GM20431 (cell line): Measurements from ENCODE around the gene CHCT1.
"Not testable (repeated sequence)": the region's sequence is repeated elsewhere in the genome, so short reads cannot be mapped to it uniquely, and the experiment has no call there.

Experiments
- in situ Hi-C: fragments of 300-500 bp; cut with MseI, MboI; formaldehyde crosslinking; loops from one replicate; pipeline ENCODE4 v1.15.0; 2020; ENCODE audit warnings: low sequenced_read_pairs; ENCODE audit not compliant: unreplicated experiment

CHCT1 gene

GRCh38 chr17:60396412-60396811 is 25.9 kb upstream of the CHCT1 start:
- in situ Hi-C loops, result no loop called here

GRCh38 chr17:60398227-60398959 is 23.9 kb upstream of the CHCT1 start:
- in situ Hi-C loops, result no loop called here

GRCh38 chr17:60401819-60402218 is 20.5 kb upstream of the CHCT1 start:
- in situ Hi-C loops, result loop anchor here (25.0 kb wide), 1 partner anchor 235 kb away; no protein-coding TSS in a partner anchor

GRCh38 chr17:60403523-60403810 is 18.8 kb upstream of the CHCT1 start:
- in situ Hi-C loops, result loop anchor here (25.0 kb wide), 1 partner anchor 234 kb away; no protein-coding TSS in a partner anchor

- in situ Hi-C loops, result loop anchor here (25.0 kb wide), 1 partner anchor 233 kb away; no protein-coding TSS in a partner anchor
Observed at GRCh38 chr17:60403962-60404361, 18.3 kb upstream of the CHCT1 start.

- in situ Hi-C loops, result loop anchor here (25.0 kb wide), 1 partner anchor 230 kb away; no protein-coding TSS in a partner anchor
Observed at GRCh38 chr17:60406887-60407286, 15.4 kb upstream of the CHCT1 start.

- in situ Hi-C loops, result loop anchor here (25.0 kb wide), 1 partner anchor 227 kb away; no protein-coding TSS in a partner anchor
Observed at GRCh38 chr17:60410001-60410400, 12.3 kb upstream of the CHCT1 start.

- in situ Hi-C loops, result loop anchor here (25.0 kb wide), 1 partner anchor 225 kb away; no protein-coding TSS in a partner anchor
Observed at GRCh38 chr17:60412701-60413100, 9.6 kb upstream of the CHCT1 start.

GRCh38 chr17:60415146-60415545 is 7.1 kb upstream of the CHCT1 start:
- in situ Hi-C loops, result loop anchor here (25.0 kb wide), 1 partner anchor 222 kb away; no protein-coding TSS in a partner anchor

GRCh38 chr17:60416368-60416925 is 5.8 kb upstream of the CHCT1 start:
- in situ Hi-C loops, result loop anchor here (25.0 kb wide), 1 partner anchor 221 kb away; no protein-coding TSS in a partner anchor

GRCh38 chr17:60419003-60419402 is 3.3 kb upstream of the CHCT1 start:
- in situ Hi-C loops, result loop anchor here (25.0 kb wide), 1 partner anchor 218 kb away; no protein-coding TSS in a partner anchor

- in situ Hi-C loops, result loop anchor here (25.0 kb wide), 1 partner anchor 217 kb away; no protein-coding TSS in a partner anchor
Observed at GRCh38 chr17:60419875-60420274, 2.4 kb upstream of the CHCT1 start.

GRCh38 chr17:60421273-60422161 is 772 bp upstream of the CHCT1 start:
- in situ Hi-C loops, result loop anchor here (25.0 kb wide), 1 partner anchor 216 kb away; no protein-coding TSS in a partner anchor

- in situ Hi-C loops, result loop anchor here (25.0 kb wide), 1 partner anchor 213 kb away; no protein-coding TSS in a partner anchor
Observed at GRCh38 chr17:60423865-60424264, 1.6 kb downstream of the CHCT1 start.

GRCh38 chr17:60425626-60426025 is 3.3 kb downstream of the CHCT1 start:
- in situ Hi-C loops, result no loop called here

- in situ Hi-C loops, result no loop called here
Observed at GRCh38 chr17:60426596-60426995, 4.3 kb downstream of the CHCT1 start.

- in situ Hi-C loops, result not testable (repeated sequence)
Observed at GRCh38 chr17:60428491-60428890, 6.2 kb downstream of the CHCT1 start.

- in situ Hi-C loops, result loop anchor here (10.0 kb wide), 1 partner anchor 296 kb away; no protein-coding TSS in a partner anchor
Observed at GRCh38 chr17:60430561-60430960, 8.3 kb downstream of the CHCT1 start.

- in situ Hi-C loops, result loop anchor here (10.0 kb wide), 1 partner anchor 299 kb away; no protein-coding TSS in a partner anchor
Observed at GRCh38 chr17:60433021-60433997, 11.0 kb downstream of the CHCT1 start.
